NCI-H226 (cell line): ENCODE results near the gene KEAP1.

Experiments
- DNase-seq: peaks from one replicate; pipeline ENCODE4 v3.0.0-alpha.2; 2015

The KEAP1 gene

GRCh38 chr19:10521461-10522171 is 18.5 kb upstream of the KEAP1 start:
- no peak for DNase-seq

DNA sequence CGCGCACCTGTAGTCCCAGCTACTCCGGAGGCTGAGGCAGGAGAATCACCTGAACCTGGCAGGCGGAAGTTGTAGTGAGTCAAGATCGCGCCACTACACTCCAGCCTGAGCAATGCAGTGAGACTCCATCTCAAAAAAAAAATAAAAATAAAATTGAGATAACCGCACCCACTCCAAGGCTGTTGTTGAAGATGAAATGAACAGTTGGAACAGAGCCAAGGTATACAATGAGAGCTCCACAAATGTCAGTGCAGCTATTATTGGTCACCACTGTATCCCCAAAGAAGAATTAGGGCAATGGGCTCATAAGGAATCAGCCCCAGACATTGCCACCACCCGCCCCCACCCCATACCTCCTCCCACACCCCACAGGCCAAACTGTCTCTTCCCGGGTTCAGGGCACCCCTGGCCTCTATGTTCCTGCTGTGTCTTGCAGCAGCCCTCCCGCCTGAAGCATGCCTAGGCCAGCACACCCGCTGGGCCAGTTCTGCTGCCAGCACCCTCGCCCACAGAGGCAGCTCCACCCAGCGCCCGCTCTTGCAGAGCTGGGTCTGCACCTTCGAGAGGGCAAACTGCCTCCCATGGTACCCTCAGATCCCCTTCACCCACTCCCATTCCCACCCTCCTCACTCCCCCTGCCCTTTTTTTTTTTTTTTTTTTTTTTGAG is 17.6 kb upstream of the KEAP1 start:
- DNase-seq, result no peak

DNA sequence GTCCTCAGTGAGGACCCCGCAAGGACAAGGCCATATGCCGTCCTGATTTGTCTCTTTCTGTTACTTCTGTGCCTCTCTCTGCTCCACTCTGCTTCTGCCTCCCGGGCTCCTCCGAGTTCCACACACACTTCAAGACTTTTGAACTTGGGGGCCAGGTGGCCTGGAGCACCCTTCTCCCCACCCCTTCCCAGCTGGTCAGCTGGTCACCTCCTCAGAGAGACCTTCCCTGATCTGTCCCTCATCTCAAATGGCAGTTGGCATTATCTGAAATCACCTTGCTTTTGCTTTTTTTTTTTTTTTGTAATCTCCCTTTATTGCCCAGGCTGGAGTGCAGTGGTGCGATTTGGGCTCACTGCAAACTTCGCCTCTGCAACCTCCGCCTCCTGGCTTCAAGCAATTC is 16.3 kb upstream of the KEAP1 start:
- DNase-seq, result no peak

DNA sequence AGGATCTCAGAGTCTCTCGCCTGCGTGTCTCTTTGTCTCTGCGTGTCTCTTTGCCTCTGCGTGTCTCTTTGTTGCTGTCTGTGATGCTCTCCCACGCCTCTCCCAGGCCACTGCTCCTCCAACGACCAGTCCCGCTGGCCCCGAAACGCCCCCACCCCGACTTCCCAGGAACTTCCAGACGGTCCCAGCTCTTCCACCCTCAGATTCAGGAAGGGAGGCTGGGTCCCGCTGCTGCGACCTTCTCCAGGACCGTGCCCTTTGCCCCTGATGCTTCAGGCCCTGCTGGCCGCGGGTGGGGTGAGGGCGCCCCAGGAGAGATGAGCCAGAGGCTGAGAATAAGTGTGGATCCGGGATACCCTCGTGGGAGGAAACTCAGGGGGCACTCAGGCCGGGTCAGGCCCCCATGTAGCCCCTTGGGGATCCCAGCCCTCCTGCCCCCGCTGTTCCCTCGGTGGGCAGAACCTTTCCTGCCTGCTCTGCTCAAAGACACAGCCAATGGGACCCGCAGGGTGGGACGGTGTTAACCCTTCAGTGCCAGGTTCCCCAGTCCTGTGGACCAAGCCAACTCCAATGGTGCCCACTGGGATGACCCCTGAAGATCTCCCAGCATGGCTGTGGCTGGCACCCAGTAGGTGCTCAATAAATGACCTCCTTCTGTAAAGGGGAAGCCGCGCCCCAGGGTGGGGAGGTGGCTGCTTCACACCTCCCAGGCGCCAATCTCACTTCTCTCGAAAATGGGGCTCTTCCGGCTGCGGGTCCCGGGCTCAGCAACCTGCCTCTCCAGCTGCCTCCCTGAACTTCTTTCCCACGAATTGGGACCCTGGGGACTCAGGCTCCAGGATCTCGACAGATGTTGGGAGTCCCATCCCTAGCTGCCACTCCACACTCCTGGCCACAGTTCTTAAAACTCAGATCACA is 15.5 kb upstream of the KEAP1 start:
- DNase-seq, result no peak

GRCh38 chr19:10517760-10518443 is 14.7 kb upstream of the KEAP1 start:
- peak; percentile 26 for DNase-seq

DNA sequence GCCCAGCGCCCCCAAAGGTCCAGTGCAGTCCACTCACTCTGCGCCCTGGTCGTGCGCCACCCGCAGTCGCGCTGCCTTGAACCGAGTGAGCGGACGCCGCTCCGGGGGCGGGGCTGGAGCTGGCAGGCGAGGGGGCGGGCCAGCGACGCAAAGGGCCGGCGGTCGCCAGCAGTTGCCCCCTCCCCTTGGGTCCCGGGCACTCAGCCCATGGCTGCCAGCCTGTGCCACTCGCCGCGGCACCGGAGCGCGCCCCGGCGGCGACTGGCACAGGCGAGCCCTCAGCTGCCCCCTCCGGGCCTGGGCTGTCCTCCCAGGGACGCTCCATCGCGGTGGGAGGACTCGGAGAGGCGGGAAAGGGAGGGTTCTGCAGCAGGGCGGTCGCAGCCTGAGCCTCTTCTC is 14.2 kb upstream of the KEAP1 start, which contains the start of gene S1PR5:
Gene S1PR5, minus strand, starts transcription at position 87 of the 399 bp plus-strand sequence. CDS start 2,436 bp downstream, outside the sequence.
- DNase-seq, result peak; percentile 47

DNA sequence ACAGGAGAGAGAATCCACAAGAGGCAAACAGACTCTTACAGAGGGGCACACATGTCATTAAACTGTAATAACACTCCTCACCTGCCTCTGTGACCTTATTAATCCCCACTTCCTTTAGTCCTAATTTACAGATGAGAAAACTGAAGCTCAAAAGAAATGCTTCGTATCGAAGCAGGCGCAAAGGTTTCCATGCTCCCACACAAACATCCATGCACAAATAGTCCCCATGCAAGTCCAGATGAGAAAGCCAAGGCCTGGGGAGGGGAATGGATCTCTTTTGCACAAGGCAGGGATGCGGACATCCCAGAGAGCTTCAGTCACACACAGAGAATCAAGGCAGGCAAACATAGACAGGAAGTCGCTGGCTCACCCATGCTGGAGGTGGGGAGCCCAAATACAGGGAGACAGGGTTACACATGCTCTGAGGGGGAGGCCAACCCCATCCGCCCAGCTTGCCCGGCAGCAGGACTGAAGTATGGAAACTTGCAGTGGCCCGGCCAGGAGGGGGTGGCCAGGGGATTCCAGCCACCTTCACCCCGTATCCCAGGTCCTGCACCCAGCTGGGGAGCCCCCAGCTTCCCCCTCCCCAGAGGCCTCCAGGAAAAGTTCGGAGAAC is 13.6 kb upstream of the KEAP1 start:
- DNase-seq, result peak; percentile 5

DNA sequence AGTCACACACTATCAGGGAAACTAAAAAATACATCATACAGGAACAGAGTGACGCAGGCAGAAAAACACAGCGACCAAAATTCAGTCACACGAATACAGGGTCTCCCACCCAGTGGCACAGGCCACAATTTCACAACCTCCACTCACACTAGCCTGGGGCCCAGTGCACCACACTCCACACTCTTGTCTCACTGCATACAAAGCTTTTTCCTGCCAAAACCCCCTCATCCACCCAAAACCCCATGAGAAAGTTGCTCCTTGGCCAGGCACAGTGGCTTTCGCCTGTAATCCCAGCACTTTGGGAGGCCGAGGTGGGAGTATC is 12.9 kb upstream of the KEAP1 start:
- DNase-seq, result no peak

DNA sequence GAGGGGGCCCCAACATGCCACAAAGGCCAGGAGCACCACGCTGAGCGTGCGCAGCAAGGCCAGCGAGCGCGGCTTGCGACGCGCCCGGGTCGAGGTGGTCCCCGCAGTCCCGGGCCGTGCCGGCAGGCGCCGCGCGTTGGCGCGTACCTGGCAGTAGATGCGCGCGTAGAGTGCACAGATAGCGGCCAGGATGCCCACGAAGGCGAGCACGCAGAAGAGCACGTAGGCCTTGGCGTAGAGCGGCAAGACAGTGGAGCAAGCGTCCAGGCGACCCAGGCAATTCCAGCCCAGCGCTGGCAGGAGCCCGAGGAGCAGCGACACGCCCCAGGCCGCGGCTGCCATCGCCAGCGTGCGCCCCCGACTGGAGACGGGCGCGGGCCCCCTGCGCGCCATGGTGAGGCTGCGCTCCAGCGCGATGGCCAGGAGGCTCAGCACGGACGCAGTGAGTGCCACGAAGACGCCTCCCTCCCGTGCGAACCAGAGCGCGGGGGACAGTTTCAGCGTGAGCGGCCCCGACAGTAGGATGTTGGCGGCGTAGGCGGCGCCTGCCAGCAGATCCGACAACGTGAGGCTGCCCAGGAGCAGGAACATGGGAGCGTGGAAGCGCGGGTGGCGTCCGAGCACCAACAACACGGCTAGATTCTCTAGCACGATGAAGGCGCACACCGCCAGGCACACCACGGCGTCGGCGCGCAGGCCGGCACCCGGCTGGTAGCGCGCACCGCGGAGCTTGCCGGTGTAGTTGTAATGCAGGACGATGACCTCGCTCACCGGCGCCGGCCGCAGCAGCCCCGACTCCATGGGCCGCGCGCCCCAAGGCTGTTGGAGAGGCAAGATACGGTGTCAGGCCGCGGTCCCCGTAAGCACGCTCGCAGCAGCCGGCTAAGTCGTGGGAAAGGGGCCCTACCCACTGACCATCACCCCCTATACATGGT is 11.3 kb upstream of the KEAP1 start:
- DNase-seq, result no peak

DNA sequence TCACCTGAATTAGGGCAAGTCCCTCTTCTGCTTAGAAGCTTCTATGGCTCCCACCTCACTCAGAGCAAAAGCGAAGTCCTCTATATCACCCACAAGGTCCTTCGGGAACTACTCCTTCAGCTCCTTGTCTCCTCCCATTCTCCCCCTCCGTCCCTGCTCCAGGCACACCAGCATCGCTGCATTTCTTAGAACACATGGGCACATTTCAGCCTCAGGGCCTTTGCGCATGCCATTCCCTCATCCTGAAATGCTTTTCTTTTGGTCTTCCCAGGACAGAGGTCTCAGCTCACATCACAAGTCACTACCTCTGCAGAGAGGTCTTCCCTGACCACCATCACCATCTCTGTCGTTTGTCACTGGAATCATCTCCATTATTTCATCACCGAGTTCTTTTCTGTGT is 10.1 kb upstream of the KEAP1 start:
- no peak for DNase-seq

- peak; percentile 20 for DNase-seq
These were observed 7.2 kb upstream of the KEAP1 start for GRCh38 chr19:10510301-10510802.

DNA sequence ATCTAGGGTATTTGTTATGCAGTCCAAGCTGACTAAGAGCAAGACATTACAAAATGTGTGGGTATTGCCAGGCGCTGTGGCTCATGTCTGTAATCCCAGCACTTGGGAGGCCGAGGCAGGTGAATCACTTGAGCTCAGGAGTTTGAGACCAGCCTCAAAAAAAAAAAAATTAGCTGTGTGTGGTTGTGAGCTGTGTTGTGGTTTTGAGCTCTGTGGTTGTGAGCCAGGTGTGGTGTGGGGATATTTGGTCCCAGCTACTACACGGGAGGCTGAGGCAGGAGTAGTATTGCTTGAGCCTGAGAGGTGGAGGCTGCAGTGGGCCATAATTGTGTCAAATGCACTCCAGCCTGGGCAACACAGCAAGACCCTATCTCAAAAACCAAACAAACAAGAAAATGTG is 5.6 kb upstream of the KEAP1 start:
- no peak for DNase-seq

GRCh38 chr19:10508036-10508435 is 4.9 kb upstream of the KEAP1 start:
- no peak for DNase-seq

- peak; percentile 35 for DNase-seq
These were observed 2.5 kb upstream of the KEAP1 start for GRCh38 chr19:10505583-10506229.

DNA sequence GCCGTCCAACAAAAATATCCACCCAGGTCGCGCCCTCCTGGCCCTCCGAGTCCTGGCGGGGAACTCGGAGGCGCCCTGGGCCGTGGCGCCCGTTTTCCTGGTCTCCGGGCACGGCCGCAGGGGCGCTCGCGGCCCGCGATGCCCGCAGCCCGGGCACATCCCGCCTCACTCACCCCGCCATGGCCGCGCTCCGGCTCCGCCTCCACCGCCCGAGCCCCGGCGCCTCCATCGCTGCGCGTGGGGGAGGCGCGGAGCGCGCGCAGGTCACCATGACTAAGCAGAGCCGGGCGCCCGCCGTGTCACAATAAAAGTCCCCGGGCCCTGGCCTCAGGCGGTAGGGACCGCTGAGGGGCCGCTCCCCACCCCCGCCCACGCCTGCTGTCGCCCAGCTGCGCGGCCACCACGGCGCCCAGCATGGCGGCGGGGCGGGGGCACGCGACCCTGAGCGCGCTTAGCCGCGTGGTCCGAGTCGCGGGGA is 593 bp downstream of the KEAP1 start:
- DNase-seq, result peak; percentile 77

DNA sequence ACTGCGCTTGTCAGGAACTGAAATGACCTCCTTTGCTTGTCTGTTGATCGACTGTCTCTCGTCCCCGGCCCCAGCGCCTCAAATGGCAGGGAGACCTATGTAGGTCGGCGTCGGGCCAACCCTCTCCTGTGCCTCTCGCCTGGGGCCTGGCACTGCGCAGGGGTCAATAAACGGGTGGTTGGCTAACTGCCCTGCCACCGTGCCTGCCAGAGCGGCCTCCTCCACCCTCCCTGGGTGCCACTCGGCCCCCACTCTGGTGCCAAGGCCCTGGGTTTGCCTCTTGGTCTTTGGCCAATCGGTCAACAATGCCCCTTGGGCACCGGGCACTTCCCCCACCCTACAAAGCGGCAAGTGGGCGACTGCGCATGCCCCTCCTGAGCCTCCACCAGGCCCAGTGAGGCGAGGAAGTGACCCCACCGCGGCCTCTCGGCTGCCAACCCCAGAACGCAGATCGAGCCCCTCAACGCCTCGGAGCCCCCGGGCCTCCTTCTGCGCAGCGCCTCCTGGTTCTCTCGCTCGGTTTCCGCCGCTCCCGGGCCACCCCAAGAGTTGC is 1.1 kb downstream of the KEAP1 start:
- DNase-seq, result peak; percentile 14

DNA sequence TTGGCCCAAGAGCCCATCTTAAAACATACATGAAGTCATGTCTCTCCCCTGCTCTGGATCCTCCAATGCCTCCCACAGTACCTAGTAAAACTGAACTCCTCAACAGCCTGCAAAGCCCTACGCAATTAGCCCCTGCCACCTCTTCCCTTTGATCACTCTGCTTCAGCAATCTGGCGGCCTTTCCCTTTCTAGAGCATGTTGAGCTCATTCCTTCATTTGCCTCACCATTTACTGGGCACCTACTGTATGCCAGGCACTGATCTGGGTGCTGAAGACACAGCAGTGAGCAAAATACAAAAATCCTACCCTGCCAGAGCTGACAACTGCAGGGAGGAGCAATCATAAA is 2.9 kb downstream of the KEAP1 start:
- no peak for DNase-seq

DNA sequence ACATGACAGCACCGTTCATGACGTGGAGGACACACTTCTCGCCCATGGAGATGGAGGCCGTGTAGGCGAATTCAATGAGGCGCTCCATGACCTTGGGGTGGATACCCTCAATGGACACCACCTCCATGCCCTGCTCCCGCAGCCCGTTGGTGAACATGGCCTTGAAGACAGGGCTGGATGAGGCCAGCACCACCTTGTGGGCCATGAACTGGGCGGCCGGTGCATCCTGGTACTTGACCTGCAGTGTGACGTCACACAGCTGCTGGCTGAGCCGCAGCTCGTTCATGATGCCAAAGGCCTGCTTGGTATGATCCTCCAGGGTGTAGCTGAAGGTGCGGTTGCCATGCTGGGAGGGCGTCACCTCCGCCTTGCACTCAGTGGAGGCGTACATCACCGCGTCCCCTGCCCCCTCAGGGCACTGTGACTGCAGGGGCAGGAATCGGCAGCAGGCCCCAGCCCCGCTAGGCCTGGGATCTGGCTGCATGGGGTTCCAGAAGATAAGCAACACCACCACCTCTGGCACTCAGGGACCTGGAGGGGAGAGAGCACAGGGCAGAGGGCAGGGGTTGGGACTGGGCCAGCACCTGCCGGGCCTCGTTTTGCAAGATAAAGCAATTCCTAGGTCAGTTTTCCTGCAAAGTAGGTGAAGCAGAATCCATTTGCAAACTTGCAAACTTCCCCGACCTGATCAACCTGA is 3.5 kb downstream of the KEAP1 start:
- no peak for DNase-seq

GRCh38 chr19:10497371-10497770 is 5.8 kb downstream of the KEAP1 start:
- no peak for DNase-seq
